Stimulated activated naive CD8-positive, alpha-beta T cell treated with anti-CD3 and anti-CD28 coated beads, Interleukin-15, Interleukin-2, amounts not matched to agents 100 ng/mL and 50 ng/mL, for 24 hours (primary cell): ENCODE data around the gene SASH1.
A peak's percentile ranks its signal among the peaks of the same experiment; 100 is the strongest.

Experiments used
- H3K27ac Mint-ChIP-seq: one replicate; pipeline ENCODE4 v1.8.0; 2021; ENCODE audit warnings: mild to moderate bottlenecking, mixed read lengths
- H3K27me3 Mint-ChIP-seq: one replicate; pipeline ENCODE4 v1.8.0; 2021; ENCODE audit warnings: mixed read lengths
- H3K36me3 Mint-ChIP-seq: one replicate; pipeline ENCODE4 v1.8.0; 2021; ENCODE audit warnings: low read depth, mixed read lengths
- H3K4me1 Mint-ChIP-seq: one replicate; pipeline ENCODE4 v1.8.0; 2021; ENCODE audit warnings: low read depth, mixed read lengths
- H3K4me3 Mint-ChIP-seq: one replicate; pipeline ENCODE4 v1.8.0; 2021; ENCODE audit warnings: mild to moderate bottlenecking, mixed read lengths
- H3K9me3 Mint-ChIP-seq: one replicate; pipeline ENCODE4 v1.8.0; 2021; ENCODE audit warnings: mixed read lengths

SASH1 gene

GRCh38 chr6:148455674-148456558 is 113.3 kb downstream of the SASH1 start:
- no peak overlapping the region for H3K27ac Mint-ChIP-seq
- no peaks in the 10 kb centered on the region for H3K9me3 Mint-ChIP-seq
- H3K36me3 Mint-ChIP-seq = no peaks in the 10 kb centered on the region
- peaks cover 6% of the 10 kb centered on the region for H3K27me3 Mint-ChIP-seq
- peaks cover 11% of the 10 kb centered on the region for H3K4me1 Mint-ChIP-seq
- H3K4me3 Mint-ChIP-seq = no peak overlapping the region

GRCh38 chr6:148457137-148457842 is 114.7 kb downstream of the SASH1 start:
- peak overlapping the region; percentile 14 for H3K27ac Mint-ChIP-seq
- no peak overlapping the region for H3K4me3 Mint-ChIP-seq
- H3K27me3 Mint-ChIP-seq = peaks cover 11% of the 10 kb centered on the region
- H3K4me1 Mint-ChIP-seq = peaks cover 6% of the 10 kb centered on the region
- H3K36me3 Mint-ChIP-seq = no peaks in the 10 kb centered on the region
- H3K9me3 Mint-ChIP-seq = no peaks in the 10 kb centered on the region

GRCh38 chr6:148457843-148458159 is 115.2 kb downstream of the SASH1 start:
- H3K36me3 Mint-ChIP-seq = no peaks in the 10 kb centered on the region
- H3K27me3 Mint-ChIP-seq = peaks cover 6% of the 10 kb centered on the region
- peaks cover 6% of the 10 kb centered on the region for H3K4me1 Mint-ChIP-seq
- no peak overlapping the region for H3K4me3 Mint-ChIP-seq
- no peaks in the 10 kb centered on the region for H3K9me3 Mint-ChIP-seq
- H3K27ac Mint-ChIP-seq = no peak overlapping the region

GRCh38 chr6:148459238-148459637 is 116.6 kb downstream of the SASH1 start:
- Mint-ChIP-seq H3K4me3 (no peak overlapping the region), H3K36me3 (no peaks in the 10 kb centered on the region), H3K4me1 (peaks cover 6% of the 10 kb centered on the region), H3K9me3 (no peaks in the 10 kb centered on the region), H3K27ac (no peak overlapping the region), H3K27me3 (peaks cover 12% of the 10 kb centered on the region)

DNA sequence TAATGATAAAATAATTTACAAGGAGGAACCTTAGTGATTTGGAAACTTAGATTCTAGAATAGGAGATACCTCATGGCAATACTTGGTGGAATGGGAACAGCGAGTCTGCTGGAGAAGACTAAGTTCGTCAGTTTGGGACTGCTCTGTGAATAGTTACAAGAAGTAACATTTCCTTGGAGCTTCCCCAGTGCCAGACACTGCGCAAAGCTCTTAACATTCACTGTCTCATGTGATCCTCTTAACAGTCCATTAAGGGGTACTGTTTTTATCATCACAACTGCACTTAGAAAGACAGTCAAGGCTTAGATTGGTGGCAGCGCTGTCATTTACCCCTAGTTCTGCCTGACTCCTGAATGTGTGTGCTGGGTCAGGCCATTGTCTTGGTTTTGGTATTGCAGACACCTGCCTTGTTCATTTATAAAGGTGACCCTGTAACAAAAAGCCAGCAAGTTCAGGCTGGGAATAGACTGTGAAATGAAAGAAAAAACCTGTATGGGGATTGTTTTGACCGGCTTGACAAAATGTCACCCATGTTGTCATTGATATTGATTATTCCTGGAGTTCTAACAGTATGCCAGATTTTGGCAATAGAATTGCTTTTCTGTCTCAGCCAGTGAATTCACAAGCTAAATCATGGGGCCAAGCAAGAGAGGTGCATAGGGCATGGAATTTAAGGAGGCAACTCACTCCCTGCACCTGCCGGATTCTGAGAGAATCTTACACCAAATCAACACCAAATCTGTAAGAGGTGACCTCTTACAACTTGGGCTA is 118.4 kb downstream of the SASH1 start:
- H3K4me3 Mint-ChIP-seq = no peak overlapping the region
- H3K4me1 Mint-ChIP-seq = peaks cover 11% of the 10 kb centered on the region
- no peak overlapping the region for H3K27ac Mint-ChIP-seq

GRCh38 chr6:148461986-148462577 is 119.4 kb downstream of the SASH1 start:
- no peak overlapping the region for H3K4me3 Mint-ChIP-seq
- H3K36me3 Mint-ChIP-seq = no peaks in the 10 kb centered on the region
- H3K4me1 Mint-ChIP-seq = peaks cover 11% of the 10 kb centered on the region
- H3K27ac Mint-ChIP-seq = no peak overlapping the region
- no peaks in the 10 kb centered on the region for H3K9me3 Mint-ChIP-seq
- peaks cover 12% of the 10 kb centered on the region for H3K27me3 Mint-ChIP-seq

More for the DNA sequence above, 118.4 kb downstream of the SASH1 start:
- peaks cover 12% of the 10 kb centered on the region for H3K27me3 Mint-ChIP-seq
- no peaks in the 10 kb centered on the region for H3K36me3 Mint-ChIP-seq
- H3K9me3 Mint-ChIP-seq = no peaks in the 10 kb centered on the region

GRCh38 chr6:148463671-148464070 is 121.0 kb downstream of the SASH1 start:
- Mint-ChIP-seq H3K4me1 (peaks cover 5% of the 10 kb centered on the region), H3K4me3 (no peak overlapping the region), H3K36me3 (no peaks in the 10 kb centered on the region), H3K27me3 (peaks cover 17% of the 10 kb centered on the region), H3K9me3 (no peaks in the 10 kb centered on the region), H3K27ac (no peak overlapping the region)

DNA sequence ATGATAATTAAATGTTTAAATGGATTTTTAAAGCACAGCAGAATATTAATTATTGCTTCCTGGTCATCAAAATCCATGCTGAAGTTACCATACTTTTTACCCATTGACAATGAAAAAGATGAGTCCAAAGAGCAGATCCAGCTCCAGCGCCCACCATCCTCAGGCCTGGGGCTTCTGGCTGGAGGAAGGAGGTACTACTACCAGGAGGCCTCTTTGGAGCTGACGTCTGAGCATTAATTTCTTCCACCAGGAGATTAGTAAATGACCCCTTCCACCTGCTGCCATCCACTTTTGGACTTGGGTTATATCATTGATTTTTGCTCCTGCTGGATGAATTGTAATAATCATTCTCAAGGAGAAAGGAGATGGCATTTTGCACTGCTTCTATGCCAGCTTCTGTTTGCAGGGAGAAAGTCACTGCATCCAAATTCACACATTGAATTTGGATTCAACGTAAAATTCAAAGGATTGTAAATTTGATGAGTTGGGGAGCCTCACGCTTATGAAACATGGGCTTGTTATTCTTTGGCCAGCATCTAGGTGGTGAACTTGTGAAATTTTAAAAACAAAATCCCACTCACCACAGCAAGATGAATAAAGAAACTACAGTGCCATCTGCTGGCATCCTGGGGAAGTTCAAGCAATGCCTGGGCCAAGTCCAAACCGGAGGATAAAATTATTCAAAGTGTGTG is 121.8 kb downstream of the SASH1 start:
- Mint-ChIP-seq H3K27ac (no peak overlapping the region), H3K4me1 (peaks cover 5% of the 10 kb centered on the region), H3K4me3 (no peak overlapping the region), H3K36me3 (no peaks in the 10 kb centered on the region), H3K9me3 (no peaks in the 10 kb centered on the region), H3K27me3 (peaks cover 20% of the 10 kb centered on the region)

- H3K9me3 Mint-ChIP-seq = no peaks in the 10 kb centered on the region
- peaks cover 20% of the 10 kb centered on the region for H3K27me3 Mint-ChIP-seq
- H3K27ac Mint-ChIP-seq = no peak overlapping the region
- no peak overlapping the region for H3K4me3 Mint-ChIP-seq
- peaks cover 5% of the 10 kb centered on the region for H3K4me1 Mint-ChIP-seq
- H3K36me3 Mint-ChIP-seq = no peaks in the 10 kb centered on the region
Observed at GRCh38 chr6:148465011-148465335, 122.3 kb downstream of the SASH1 start.

DNA sequence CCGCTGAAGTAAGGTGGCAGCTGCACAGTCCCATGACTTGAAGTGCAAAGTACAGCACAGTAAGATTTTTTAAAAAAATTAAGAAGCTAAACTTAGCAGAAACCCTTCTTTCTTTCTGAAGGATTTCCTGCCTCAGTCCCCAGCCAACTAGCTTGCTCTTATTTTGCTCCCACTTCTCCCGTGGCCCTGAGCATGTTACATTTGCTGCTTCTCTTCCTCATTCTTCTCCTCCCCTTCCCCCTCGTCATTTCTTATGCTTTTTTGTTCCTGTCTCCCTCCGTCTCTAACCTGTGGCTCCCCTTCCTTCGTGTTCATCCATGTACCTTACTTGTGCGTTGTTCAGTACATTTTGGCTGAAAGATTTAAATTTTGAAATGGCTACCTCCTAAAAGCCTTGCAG is 123.0 kb downstream of the SASH1 start:
- Mint-ChIP-seq H3K4me3 (no peak overlapping the region), H3K9me3 (no peaks in the 10 kb centered on the region), H3K27me3 (peaks cover 21% of the 10 kb centered on the region), H3K27ac (no peak overlapping the region), H3K36me3 (no peaks in the 10 kb centered on the region), H3K4me1 (peaks cover 5% of the 10 kb centered on the region)

- Mint-ChIP-seq H3K36me3 (no peaks in the 10 kb centered on the region), H3K27ac (no peak overlapping the region), H3K27me3 (peaks cover 25% of the 10 kb centered on the region), H3K4me1 (peaks cover 5% of the 10 kb centered on the region), H3K9me3 (no peaks in the 10 kb centered on the region), H3K4me3 (no peak overlapping the region)
Observed at GRCh38 chr6:148466158-148466557, 123.5 kb downstream of the SASH1 start.

GRCh38 chr6:148467926-148468325 is 125.3 kb downstream of the SASH1 start:
- H3K4me1 Mint-ChIP-seq = peaks cover 5% of the 10 kb centered on the region
- H3K36me3 Mint-ChIP-seq = no peaks in the 10 kb centered on the region
- no peaks in the 10 kb centered on the region for H3K9me3 Mint-ChIP-seq
- peaks cover 27% of the 10 kb centered on the region for H3K27me3 Mint-ChIP-seq
- H3K4me3 Mint-ChIP-seq = no peak overlapping the region
- no peak overlapping the region for H3K27ac Mint-ChIP-seq

DNA sequence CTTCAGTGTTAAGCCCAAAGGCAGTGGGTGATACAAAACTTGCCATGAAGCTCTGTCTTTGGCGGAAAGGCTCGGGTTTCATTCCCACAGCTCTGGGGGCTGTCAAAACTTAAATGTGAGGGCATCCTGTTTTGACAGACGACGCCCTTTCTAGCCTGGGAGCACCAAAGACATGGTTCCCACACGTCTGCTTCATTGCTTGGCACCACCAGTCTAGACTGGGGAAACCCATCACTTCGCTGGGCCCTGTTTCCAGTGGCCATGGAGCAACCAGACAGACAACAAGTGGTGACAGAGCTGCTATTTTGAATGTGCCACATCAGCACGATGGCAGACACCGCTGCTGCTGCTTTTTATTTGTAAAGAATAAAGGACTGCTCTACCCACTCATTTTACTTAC is 127.5 kb downstream of the SASH1 start:
- Mint-ChIP-seq H3K27me3 (peaks cover 27% of the 10 kb centered on the region), H3K27ac (no peak overlapping the region), H3K9me3 (no peaks in the 10 kb centered on the region), H3K4me1 (no peaks in the 10 kb centered on the region), H3K4me3 (no peak overlapping the region), H3K36me3 (no peaks in the 10 kb centered on the region)

GRCh38 chr6:148470606-148471465 is 128.2 kb downstream of the SASH1 start:
- H3K4me1 Mint-ChIP-seq = no peaks in the 10 kb centered on the region
- H3K27ac Mint-ChIP-seq = no peak overlapping the region
- no peaks in the 10 kb centered on the region for H3K9me3 Mint-ChIP-seq
- H3K4me3 Mint-ChIP-seq = no peak overlapping the region
- peaks cover 27% of the 10 kb centered on the region for H3K27me3 Mint-ChIP-seq
- no peaks in the 10 kb centered on the region for H3K36me3 Mint-ChIP-seq
